ENCODE measurements around the gene SERINC3. TPM values are rescaled to one million over a fixed set of nuclear protein-coding genes. Genes with fewer than 3 reads are reported as not detected.
"Not testable (repeated sequence)": the region's sequence is repeated elsewhere in the genome, so short reads cannot be mapped to it uniquely, and the experiment has no call there.

The SERINC3 gene
- total RNA-seq: 93.3 TPM

- DNase-seq: peak; percentile 91
These were observed at the start of gene SERINC3 for GRCh38 chr20:44521484-44522481. Gene SERINC3, minus strand, starts transcription at chr20:44522070. Its CDS starts 119 bp downstream, at chr20:44521951.

DNA sequence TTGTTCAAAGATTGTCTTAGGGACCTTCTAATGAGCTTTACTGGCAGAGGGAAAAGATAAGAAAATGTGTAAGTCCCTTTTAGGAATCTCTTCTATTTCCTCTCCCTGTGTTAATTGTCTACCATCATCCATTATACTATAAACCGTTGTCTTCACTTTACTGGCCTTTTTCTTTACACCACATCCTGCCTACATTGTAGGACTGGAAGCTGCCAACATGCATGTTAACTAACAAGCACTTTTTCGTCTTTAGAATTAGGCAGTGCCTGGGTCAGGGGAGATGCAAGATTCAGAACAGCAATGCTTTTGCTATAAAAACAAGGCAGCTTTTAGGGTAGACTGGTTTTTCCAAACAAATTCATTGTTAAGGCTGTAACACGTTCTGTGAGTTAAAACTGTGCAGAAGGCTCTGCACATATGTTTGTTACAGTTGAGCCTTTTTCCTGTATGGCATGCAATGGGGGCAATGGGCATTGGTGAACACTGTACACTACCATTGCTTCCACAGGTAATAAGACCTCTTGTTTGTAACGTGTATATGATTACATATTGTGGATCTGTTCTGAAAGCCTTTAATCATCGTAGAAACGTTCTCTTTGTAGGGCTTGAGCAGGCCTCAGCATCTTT is 49.6 kb upstream of the SERINC3 start:
- no peak for DNase-seq

- no peak for DNase-seq
These were observed 48.5 kb upstream of the SERINC3 start for GRCh38 chr20:44570367-44570766.

DNA sequence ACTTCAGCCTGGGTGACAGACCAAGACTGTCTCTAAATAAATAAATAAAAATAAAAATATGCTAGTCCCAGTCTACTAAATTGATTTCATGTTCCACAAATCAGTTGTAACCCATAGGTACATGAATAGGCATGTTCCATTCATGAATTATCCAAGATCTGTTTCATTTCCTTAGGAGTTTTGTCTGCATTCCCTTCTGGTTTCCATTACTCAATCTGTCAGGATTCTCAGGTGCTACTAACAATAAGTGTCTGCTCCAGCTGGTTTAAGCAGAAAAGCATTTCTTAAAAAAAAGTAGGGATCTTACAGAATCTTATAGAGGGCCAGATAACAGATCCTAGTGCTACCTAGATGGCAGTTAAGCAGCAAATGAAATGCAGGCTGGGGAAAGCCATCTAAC is 44.9 kb upstream of the SERINC3 start:
- DNase-seq: no peak

DNA sequence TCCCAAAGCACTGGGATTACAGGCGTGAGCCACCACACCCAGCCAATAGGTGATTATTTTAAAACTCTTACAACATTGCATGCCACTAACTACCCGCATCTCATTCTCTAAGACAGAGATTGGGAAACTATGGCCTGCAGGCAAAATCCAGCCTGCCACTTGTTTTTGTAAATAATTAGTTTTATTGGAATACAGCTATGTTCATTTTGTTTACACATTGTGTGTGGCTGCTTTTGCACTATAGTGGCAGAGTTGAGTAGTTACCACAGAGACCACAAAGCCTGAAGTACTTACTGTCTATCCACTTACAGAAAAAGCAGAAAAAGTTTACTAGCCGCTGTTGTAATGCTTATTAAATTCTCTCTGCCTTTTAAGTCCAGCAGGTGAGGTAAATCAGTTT is 44.1 kb upstream of the SERINC3 start:
- DNase-seq: no peak

DNA sequence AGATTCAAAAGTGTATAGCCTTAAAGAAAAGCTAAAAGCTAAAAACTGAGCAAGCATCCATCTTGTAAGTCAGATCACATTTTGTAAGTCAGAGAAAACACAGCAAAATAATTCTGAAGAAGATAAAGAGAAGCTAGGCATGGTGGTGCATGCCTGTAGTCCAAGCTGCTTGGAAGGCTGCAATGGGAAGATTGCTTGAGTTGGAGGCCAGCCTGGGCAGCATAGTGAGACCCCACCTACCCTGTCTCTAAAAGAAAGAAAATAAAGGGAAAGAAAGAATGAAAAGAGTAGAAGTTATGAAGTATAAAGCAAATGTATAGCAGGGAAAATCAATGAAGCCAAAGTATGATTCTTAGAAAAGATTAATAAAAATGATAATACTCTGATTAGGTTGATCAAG is 40.0 kb upstream of the SERINC3 start:
- DNase-seq: no peak

- not testable (repeated sequence) for DNase-seq
These were observed 38.9 kb upstream of the SERINC3 start for GRCh38 chr20:44560818-44561217.

DNA sequence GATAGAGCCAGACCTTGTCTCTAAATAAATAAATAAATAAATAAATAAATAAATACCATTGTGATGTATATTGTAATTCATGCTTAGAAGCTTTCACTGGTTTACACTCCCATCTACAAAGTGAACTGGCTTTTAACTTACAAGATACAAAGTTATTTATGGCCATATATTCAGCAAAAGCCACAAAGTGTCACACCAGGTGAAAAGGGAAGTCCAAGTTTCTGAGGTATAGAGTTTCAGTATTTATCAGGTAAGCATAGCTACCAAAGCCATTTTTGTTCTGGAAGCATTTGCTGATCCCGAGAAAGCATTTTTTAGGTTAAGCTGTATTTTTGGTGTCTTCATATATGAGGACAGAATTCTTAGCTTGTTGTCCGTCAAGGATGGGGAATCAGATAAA is 38.4 kb upstream of the SERINC3 start:
- DNase-seq: no peak

DNA sequence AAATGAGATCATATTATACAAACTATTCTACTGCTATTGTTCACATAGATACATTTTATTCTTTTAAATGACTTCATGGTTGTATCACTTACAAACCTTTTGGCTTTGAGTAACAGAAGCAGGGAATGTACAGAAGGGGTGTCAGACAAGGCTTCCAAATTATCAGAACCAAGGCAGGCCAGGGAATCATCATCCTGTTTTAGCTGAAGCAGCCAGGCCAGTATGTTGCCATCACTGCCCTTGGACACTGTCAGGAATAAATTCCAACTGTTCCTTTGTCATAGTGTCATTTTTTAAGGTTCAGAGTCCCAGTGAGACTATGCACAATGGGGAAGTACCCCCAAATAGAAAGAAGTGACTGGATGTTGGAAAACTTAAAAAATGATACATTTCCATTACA is 37.4 kb upstream of the SERINC3 start:
- DNase-seq: no peak

DNA sequence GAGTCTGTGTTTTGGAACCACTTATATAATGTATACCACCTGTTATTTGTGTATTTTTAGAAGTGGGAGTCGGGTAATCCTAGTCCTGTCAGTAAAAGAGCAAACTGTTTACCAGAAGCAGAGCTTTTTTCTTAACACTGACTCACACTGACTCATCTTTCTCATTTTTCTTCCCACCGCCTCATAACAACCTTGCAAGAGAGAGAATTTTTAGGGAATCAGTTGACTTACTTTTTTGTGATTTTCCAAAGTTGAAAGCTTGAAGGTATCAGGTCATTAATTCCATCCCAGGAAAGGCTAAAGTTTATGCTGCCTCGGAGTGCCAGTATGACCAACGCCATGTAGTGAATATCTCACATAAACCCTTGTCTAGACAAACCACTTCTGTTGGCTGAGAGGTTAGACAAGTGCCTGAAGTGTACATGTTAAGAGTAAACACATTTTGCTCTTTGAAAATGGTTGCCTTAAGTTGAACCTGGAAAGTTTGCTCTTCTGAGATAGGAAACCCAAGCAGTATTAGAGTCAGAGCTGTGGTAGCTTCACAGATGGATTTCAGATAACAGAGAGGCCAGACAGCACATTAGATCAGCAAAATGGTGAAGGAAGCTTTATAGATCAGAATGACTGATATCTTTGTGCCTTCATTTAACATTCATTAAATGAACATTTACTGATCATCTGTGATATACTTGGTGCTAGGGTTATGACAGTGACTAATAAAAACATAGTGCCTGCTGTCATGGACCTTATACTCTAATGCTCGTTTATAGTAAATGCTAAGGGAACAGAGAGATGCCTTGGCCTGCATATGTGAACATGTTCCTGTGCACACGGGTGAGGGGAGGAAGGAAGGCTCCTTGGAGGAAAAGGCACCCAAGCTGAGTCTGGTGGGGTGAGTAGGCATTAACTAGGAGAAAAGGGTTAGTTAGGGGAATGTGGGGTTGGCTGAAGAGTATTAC is 31.4 kb upstream of the SERINC3 start:
- no peak for DNase-seq

- no peak for DNase-seq
These were observed 30.7 kb upstream of the SERINC3 start for GRCh38 chr20:44552568-44552949.

DNA sequence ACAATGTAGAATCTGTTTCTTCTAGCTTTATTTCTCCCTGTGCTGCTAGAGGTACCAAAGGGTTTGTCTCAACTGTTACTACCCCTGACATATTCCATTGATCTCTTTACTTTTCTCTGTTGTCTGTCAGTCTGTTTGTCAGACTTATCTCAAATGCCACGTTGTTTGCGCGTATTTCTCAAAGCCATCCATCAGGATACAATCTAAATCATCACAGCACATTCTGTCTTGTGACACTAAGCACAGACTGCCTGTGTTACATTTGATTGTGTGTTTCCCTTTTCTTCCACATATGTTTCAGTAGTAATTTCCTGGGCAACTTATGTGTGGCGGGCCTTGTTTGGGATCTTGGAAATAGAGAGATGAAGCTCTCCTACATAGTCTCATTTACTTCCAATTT is 30.2 kb upstream of the SERINC3 start:
- DNase-seq: no peak

GRCh38 chr20:44549123-44549522 is 27.3 kb upstream of the SERINC3 start:
- no peak for DNase-seq

- DNase-seq: no peak
These were observed 25.5 kb upstream of the SERINC3 start for GRCh38 chr20:44547419-44547818.

- DNase-seq: no peak
These were observed 22.4 kb upstream of the SERINC3 start for GRCh38 chr20:44544263-44544662.

DNA sequence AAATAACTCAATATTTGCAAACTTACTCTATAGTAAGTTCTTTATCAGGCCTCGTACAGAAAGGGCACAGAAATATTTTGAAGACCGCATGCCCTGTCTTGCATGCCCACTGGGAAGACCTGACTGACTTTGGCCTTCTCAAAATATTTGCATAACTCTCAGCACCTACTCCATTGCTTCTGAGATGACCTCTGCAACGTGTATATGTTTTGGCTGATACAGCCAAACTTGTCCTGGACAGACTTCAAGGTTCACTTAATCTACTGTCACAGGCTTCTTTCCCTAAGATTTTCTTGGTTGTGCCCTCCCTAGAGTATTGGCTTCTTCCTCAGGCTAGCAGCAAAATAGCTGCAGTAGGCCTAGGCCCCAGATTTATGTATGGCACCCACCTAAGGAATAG is 21.5 kb upstream of the SERINC3 start:
- no peak for DNase-seq

DNA sequence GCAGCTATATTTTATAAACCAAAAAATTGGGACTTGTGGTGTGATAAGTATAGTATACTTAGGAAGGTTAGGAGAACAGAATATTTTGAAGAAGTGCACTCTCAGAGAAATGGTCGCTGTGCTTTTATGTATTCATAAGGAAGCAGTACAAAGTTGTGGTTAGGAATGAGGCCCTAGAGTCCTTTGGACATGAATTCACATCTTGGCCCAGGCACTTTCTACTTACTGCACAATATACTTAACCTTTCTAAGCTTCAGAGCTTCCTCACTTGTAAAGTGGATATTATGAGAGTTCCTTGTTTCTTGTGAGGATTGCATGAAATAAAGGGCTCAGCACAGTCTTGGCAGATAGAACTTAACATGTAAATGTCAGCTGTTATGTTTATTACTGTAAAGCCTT is 21.0 kb upstream of the SERINC3 start:
- no peak for DNase-seq

- no peak for DNase-seq
These were observed 20.1 kb upstream of the SERINC3 start for GRCh38 chr20:44541992-44542391.

GRCh38 chr20:44540834-44541233 is 19.0 kb upstream of the SERINC3 start:
- no peak for DNase-seq

DNA sequence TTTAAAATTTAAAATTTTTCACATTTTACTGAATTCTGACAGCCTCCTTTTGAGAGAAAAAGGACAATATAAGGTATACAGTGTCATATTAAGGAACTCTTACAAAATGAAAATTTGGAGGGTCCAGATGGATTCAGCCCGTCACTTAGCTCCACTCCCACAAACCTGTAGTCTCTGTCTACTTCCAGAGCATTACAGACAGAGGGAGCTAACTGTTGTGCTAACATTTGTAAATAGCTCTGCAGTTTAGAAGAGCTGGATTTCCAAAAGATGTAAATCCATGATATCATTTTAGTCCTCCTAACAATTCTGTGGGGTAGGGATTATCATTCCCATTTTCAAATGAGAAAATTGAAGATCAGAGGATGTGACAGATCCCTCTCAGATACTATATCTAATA is 16.1 kb upstream of the SERINC3 start:
- DNase-seq: no peak

DNA sequence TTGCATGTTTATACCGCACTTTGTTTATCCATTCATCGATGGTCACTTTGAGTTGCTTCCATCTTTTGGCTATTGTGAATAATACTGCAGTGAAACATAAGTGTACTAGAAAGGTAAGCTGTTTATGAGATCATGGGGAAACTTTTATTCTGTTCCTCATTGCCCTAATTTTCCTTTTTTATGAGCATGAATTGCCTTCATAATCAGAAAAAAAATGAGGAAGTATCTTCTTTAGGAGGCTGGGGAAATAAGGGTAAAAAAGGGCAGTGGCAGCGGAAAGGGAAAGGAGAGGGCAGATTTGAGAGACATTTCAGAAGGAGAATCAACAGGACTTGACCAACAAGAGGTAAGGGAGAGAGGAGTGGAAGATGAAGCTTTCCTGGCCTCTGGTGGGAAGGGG is 14.3 kb upstream of the SERINC3 start:
- no peak for DNase-seq

DNA sequence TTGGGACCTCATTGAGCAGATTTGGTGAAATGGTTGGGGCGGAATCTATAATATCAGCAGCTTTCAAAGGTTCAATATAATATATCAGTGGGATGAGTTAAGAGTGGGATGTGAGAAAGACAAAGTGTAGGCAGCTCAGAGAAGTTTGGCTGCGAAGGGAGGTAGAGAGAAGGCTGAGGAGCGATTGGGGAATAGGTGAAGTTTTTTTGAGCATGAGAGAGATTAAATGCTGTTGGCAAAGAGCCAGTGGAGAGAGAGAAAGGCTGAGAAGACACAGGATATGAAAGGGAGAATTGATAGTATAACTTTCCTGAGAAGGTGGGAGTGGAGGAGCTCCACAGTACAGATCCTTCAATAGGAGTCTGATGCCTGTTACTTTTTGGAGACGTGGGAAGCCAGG is 12.1 kb upstream of the SERINC3 start:
- DNase-seq: no peak

DNA sequence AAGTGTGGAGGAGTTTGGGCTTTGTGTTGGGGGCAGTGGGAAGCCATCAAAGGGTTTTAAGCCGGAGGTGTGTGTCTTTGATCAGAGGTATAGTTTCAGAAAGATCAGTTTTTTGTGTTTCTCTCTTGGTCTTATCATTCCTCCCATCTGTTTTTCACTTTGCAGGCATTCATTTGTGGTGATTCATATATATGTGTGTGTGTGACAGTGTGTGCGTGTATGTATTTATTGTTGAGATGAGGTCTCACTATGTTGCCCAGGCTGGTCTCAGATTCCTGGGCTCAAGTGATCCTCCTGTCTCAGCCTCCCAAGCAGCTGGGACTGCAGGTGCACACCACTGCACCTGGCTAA is 11.1 kb upstream of the SERINC3 start:
- DNase-seq: no peak
